SHP77 treated with DMSO at 0.1 percent for 48 hours (cell line): Measurements from ENCODE around the gene MYOM1.

Experiments
- DNase-seq: peaks from one replicate; lab custom pipeline; 2025; lab: John Stamatoyannopoulos, UW

The MYOM1 gene

DNA sequence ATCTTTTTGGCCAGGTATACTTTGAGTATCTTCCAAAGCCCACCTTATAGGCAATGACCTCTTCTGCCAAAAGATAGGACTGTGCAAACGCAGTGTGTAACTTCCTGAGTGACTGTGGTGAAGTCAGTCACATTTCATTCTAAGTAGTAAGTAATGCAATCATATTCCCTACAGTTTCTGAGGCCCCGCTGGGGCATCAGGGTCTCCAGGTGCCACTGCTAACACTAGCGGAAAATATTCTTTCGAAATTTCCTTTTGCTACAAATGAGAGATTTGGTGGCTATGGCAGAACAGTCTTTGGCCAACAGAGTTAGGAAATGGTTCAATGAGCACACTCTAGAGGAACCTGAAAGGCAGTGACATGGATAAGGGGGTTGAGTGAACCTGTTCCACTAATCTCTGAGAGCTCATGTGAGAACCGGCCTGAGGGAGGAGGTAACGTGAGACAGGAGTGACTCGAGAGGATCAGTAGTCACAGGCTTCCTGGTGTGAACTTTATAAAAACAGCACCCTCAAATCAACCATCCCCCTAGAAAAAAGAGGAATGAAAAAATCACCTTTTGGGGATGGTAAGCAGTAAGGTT lies 104.2 kb downstream of the MYOM1 start:
- DNase-seq: no peak

DNA sequence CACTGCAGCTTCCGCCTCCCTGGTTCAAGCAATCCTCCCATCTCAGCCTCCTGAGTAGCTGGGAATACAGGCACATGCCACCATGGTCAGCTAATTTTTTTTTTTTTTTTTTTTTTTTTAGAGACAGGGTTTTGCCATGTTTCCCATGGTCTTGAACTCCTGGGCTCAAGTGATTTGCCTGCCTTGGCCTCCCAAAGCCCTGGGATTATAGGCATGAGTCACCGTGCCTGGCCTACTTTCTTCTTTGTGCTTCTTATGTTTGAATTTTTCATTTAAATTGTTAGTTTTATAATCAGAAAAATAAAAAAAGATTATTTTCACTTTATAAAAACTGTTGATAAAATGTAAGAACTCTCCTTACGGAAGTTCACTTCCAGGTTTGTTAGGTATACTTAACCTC lies 105.3 kb downstream of the MYOM1 start:
- DNase-seq: no peak

DNA sequence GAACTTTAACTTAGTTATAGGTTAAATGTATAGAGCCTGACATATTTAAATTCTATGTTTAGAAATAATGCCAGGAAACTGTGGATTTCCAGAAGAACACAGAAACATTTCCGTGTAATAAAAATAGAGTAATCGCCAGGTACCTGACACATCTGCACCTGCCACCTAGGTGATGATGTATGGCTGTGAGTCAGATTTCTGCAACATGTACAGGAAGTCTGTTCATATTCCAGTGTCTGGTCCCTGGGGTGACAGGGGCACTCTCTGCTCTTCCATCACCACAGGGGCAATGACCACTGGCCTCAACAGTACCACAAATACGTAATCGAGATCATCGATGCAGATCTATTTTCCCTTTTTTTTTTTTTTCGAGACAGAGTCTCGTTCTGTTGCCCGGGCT lies 105.7 kb downstream of the MYOM1 start:
- peak; percentile 21 for DNase-seq

DNA sequence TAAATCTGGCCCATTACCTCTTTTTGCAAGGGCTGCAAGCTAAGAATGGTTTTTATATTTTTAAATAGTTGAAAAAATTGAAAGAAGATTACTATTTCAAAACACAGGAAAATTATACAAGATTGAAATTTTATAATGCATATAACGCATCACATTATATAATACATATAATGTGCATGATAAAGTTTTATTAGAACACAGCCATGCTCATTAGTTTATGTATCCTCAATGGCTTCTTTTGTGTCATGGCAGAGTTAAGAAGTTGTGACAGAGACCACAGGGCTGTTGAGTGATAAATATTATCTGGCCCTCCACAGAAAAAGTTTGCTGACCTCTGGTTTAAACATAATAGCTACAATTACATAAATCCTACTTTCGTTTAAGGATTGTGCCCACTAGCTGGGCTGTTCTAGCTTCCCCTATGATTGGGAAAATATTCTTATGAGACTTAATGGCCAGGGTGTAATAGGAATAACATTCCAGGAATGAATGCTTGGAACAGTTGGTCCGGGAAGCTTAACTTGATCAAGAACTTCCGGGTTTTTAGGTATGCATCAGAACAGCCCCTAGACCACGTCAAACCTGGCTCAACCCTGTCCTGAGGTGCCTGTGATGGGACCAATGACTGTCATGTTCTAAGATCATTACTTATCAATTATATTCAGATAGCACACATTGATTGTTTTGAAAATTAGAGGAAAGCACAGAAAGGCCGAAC lies 108.1 kb downstream of the MYOM1 start:
- DNase-seq: no peak

DNA sequence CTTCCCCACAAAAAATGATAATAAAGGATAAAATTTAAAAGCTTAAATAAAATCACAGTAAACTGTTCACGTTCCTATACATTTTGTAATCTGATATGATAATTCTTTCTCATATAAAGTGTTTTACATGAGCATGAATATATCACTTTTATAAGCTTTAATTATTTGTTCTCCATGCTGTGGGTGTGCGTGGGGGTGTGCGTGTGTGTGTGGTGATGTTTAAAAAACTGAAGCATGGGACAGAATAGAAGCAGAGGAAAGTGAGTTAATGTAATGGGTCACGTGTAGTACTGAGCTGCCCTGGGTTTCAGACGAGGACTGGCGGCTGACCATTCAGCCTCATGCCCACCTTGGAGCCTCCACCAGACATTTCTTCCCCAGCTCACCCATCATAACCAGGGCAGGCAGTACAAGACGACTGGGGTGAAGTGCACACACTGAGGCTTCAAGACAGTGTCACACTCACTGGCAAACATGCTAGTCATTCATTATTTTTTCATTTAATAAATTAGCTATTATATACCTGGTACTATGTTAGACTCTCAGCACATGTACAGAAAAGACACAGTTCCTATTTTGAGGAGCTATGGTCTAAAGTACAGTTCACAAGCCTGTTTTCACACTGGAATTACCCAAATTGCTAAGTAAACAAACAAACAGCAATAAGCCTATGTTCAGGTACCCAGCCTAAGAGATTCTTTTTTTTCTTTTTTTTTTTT lies 109.6 kb downstream of the MYOM1 start:
- DNase-seq: no peak

DNA sequence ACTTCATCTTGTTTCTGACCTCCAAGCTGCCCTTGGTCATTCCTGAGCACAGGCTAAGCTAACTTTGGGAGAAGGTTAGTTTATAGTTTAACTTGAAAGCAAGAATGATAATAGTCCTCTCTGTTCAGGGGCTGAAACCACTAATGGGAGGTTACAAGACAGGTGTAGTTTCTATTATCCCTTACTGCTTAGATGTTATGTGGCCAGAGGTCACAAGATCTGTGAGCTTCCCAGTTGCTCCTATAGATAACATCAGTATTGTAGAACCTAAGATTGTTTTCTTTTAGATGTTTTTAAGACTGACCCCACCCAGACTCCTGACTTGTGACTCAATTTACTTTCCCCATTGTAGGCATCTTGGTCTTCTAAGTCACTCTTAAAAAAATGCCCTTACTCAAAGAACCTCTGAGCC lies 112.0 kb downstream of the MYOM1 start:
- DNase-seq: no peak

DNA sequence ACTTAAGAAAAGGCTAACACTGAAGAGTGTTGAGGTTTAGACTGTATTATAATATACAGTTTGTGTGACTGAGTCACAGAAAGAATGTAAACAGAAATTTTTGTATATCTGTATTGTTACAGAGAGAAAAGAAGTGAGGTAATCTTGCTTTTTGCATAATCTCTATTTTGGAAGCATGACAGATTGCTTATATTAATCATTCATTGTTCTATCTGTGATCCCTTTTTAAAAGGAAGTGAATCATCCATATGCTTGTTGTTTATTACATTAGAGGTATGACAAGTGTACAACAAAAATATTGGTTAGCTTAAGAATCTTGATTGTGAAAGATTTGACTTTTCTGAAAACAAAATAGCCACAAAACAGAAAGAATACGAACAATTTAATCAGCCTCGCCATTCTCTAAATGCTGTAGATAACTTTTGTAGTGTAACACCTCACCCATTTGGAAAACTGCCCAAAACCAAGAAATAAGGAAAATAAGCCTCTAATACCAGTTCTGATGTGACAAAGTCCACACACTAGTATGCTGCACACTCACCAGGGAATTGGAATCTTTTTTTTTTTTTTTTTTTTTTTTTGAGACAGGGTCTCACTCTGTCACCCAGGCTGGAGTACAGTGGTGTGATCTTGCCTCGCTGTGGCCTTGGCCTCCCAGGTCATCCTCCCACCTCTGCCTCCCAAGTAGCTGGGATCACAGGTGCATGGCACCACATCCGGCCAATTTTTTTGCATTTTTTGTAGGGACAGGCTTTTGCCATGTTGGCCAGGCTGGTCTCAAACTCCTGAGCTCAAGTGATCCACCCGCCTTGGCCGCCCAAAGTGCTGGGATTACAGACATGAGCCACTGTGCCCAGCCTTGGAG lies 115.3 kb downstream of the MYOM1 start:
- no peak for DNase-seq

DNA sequence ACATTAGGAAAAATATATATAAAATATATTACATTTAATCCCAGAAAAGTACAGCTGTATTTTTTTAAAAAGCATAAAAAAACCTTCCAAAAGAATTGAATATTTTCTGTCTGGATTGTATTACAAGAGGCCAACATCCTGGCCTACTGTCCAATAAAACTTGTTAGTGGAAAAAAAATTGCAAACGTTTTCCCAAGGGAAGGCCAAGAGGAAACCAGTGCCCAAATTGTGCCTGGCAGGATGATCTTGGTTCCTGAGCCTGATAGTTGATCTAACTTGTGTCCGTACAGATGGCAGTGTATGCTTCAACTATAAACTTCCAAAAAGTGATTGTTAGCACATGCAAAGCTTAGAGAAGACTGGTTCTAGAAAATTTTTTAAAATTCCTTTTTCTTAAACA lies 116.2 kb downstream of the MYOM1 start:
- DNase-seq: no peak

DNA sequence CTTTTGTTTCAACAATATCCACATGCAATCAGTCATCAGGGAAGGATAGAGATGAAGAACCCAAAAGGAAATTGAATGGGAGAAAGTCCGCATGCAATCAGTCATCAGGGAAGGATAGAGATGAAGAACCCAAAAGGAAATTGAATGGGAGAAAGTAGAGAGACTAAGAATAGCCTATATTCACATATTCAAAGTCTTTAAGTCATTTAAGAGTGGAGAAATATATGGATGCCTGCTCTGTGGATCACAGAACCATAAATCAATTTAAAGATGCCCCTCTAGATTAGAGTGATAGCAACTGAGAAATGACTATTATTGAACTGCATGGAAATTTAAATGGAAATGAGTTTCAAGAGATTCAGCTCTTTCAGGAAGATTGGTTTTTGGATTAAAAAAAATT lies 116.8 kb downstream of the MYOM1 start:
- DNase-seq: no peak

DNA sequence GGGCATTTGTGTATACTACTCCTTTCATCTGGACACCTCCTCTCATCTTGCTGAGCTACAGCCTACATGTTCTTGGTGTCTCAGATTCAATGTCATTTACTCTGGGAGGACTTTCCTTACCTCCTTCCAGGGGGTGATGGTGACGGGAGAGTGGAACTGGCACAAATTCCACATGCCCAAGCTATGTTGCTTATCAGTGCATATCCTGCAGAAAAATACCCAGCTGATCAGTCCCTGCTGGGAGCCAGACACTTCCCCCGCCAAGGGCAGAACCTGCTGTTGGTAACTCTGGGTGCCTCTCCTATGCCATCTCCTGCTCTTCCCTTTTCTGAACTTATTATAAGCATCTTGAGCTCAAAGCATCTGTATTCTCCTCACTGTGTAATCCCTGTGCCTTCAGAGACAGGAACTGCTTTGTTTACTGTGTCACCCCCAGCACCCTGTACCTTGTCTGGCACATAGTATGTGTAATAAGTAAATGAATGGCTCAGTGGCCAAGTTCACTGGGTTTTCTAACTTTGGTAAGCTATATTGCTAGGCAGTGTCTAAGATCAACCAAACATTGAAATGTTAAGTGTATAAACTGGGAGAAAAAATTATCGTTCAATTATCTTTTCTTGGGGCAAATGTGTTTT lies 119.2 kb downstream of the MYOM1 start:
- DNase-seq: no peak

DNA sequence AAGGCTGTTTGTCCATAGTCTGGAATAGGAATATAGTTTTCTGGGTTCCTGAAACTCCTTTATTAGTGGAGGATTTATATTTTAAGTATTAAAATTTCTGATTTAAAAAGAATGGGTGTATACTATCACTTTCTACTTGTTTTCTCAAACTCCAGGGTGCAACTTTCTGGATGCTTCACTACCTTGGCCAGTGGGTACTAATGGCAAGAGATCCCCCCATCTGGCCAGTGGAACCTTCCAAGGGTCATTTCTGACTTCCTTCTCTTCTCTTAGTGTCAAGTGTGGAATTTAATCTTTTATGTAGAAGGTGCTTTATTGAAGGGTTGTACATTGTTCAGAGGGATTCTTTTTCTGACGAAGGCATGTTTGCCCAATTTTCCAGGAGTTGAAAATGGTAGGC lies 120.4 kb downstream of the MYOM1 start:
- no peak for DNase-seq

DNA sequence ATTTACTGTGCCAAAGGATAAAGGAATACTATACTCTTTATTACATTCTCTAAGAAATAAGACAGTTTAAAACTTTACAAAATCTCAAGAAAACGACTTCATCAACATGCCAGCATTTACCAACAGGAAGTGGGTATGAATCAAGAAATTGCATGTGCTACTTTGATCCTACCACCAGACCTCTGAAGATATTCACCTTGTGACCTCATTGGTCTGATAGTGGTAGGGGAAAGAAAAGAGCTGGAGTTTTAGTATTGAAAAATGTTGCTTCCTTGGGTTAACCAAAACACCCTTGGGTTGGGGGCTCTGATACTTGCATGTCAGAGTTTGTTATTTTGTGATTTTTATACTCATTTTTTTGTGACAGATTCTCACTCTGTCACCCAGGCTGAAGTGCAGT lies 122.7 kb downstream of the MYOM1 start:
- no peak for DNase-seq

DNA sequence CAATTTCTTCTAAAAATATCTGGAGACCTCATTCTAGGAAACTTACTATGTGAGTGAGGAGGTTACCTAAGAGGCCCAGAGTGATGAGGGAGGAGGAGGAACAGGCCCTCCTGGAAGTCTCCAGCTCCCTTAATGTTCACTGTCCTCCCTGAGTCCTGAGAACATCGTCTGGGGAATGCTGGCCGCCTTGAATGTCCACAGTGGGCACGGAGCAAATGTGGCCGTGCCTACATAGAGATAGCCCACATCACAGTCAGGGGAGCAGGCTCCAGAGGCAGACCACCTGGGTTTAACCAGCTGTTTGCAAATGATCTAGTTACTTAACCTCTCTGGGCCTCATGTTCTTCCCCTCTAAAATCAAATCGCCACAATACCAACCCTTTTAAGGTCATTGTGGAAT lies 123.8 kb downstream of the MYOM1 start:
- DNase-seq: no peak

DNA sequence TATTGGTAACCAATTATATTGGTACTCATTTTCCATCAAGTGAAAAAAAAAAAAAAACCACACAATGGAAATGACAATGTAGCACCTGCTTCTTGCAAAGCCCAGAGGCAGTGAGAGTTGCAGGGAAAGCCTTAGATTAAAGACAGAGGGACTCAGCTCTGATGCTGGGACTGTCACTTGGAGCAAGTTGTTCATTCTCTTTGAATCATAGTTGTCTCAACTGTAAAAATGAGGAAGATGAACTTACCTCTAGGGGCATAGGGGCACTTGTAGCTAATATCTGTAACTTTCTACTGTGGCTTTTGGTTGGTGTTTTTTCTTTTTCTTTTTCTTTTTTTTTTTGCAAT lies 125.5 kb downstream of the MYOM1 start:
- no peak for DNase-seq

DNA sequence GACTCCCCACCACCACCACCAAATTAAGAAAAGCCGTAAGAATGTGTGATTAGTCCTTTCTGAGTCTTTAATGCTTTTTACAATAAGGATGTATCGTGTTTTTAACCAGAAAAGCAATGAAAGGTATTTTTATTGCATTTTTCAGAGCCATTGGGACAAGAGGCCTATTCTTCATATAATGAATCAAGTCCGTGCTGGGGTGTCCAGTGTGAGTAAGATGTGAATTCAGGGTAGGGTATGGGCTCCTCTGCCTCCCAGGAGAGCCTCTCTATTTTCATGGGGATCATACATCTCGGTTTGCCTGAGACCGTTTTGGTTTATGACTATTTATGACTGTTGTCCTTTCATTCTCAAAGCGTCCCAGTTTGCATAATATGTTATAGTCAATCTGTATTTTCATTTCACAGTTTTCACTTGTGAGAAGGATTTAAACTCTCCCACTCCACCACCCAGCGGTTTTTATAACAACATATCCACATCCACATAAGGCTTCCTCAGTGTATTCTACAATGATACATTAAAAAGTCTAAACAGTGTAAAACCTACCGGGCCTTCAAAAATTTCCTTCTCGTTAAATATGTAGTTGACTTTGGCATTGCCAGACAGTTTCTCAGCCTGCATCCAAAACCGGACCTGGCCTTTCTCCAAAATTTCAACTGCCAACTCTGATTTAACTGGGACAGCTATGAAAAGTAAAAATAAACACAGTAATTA lies 126.0 kb downstream of the MYOM1 start:
- no peak for DNase-seq

DNA sequence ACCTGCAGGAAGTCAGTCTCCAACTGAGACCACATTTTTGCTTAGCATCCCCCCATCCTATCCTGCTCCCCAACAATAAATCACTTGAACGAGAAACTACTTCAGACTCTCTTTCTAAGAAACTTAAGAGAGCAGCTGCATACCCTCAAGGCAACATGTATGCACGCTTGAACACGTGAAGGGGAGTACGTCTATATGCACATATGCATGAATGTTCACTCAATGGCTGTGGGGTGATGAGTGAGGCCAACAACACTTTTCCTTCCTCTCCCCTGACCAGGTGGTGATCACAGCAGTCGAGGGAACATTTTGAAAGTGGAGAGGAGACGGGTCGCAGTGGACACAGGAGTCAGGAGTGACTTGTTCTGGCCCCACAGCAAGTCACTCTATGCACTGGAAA lies 127.0 kb downstream of the MYOM1 start:
- no peak for DNase-seq

DNA sequence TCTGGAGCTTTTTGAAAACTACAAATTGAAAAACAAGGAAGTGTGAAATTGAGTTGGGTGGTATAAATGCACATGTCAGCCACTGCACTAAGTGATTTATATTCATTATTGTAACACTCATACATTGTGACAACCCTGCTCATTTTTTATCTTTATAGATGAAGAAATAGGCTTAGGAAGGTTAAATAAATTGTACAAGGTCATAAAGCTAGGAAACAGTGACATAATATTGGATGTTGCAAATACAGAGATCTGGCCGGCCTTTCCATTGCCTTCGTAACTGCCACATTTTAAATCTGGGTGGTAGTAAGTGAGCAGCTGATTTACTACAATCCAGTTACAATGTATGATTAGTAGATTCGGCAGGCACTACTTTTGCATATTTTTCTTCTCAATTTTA lies 130.2 kb downstream of the MYOM1 start:
- DNase-seq: no peak

DNA sequence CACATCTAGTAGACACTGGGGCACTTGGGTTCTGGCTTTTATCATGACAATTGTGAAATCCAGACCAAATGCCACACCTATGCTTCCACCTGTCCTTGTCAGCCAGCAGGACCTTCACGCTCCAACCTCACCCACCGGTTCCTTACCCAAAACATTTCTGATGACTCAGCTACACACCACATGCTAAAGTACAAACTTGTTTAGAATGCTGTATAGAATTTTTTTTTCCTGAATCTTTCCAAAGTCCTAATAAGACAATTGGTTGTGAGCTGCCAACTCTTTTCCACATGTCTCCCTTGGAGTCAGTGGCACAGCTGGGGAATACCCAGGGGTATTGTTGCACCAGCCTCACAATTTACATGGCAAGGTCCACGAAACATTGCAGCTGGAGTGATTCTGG lies 131.3 kb downstream of the MYOM1 start:
- no peak for DNase-seq

DNA sequence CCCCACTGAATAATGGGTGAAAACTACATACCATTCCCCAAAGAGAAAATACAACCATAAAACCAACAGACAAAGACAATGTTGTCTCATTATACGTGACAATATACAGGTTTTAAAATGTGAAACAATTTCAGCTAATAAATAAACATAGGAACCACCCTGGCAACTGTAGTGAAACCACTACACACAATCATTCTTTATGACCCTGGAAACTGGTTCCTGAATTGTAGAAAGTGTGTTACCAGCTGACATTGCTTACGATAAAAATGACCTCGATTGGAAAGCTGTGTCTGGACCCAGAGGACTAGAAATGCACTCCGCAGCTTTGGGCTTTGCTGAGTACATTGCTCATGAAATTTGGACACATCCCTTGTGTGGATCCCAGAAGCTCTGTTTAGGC lies 132.9 kb downstream of the MYOM1 start:
- no peak for DNase-seq

DNA sequence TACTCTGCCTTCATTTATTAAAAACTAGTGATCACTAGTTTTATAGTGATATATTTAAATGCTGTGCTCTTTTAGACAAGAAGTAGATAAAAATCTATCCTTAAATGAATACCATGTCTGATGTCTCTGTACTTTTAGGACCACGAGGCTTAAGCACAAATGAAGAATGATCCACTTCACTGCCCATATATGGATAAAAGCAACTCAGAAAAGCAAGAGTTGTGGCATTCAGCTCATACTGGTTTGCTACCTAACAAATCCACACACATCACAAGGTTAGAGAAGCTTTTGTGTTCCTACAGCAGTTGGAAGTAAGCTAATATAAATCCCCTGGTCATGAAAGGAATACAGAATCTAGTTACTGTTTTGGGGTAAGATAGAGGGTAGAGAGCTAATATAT lies 134.2 kb downstream of the MYOM1 start:
- DNase-seq: no peak

DNA sequence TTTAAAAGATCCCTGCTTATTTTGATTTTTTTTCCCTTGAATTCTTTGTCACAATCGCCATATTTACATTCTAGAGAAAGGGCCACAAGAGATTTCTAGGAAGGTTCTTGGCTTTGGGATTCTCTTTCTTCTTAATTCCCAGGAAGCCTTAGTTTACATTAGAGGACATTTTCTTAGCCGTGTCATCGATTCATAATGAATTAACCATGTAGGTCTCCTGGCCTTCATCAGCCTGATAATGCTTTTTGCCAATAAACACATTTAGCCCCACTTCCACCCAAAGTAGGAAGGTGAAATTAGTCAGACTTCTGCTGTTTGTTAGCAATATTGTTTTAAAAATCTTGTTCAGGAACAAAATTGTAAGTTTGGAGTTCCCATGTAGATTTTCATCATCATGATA lies 135.6 kb downstream of the MYOM1 start:
- DNase-seq: no peak

DNA sequence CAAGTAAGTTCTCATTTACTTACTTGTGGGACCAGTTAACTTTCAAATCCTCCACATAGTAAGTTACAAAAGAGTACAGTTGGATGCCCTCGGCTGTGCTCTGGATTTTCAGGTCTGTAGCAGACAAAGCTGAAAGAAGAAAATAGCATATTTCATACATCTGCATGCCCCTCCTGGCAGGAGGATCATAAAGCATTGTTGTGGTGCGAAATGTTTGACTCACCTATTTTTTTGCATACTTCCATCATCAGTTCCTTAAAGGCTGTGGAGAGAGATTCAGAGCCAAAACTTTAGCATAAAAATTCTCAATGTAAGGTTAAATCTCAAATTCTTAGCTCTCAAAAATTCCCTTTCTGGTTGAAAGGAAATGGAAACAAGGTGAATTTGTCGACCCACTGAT lies 136.0 kb downstream of the MYOM1 start:
- no peak for DNase-seq
